Central memory CD8-positive, alpha-beta T cell (primary cell): ENCODE results near the gene GSTA1.
"Not testable (repeated sequence)": the region's sequence is repeated elsewhere in the genome, so short reads cannot be mapped to it uniquely, and the experiment has no call there.

Source experiments
- ATAC-seq: fragments of 150-1000 bp; cut with Tn5 transposase; replicated peaks from 2 replicates; pipeline ENCODE4 v1.10.0; 2022; ENCODE audit warnings: mild to moderate bottlenecking, moderate FRiP score, moderate number of reproducible peaks; ENCODE audit not compliant: poor library complexity, severe bottlenecking; ENCODE audit errors: extremely low read depth
- DNase-seq, 2 donors: peaks; one replicate each; pipeline ENCODE4 v3.0.0; 2021; ENCODE audit warnings: low spot score in 2 of 2
- H3K27ac Mint-ChIP-seq: one replicate; pipeline ENCODE4 v1.8.0; 2022; ENCODE audit warnings: low read depth, mild to moderate bottlenecking, moderate library complexity, mixed read lengths
- H3K27me3 Mint-ChIP-seq: one replicate; pipeline ENCODE4 v1.8.0; 2022; ENCODE audit warnings: mixed read lengths
- H3K36me3 Mint-ChIP-seq: one replicate; pipeline ENCODE4 v1.8.0; 2022; ENCODE audit warnings: mild to moderate bottlenecking, moderate library complexity, mixed read lengths; ENCODE audit not compliant: insufficient read depth
- H3K4me1 Mint-ChIP-seq: one replicate; pipeline ENCODE4 v1.8.0; 2022; ENCODE audit warnings: mixed read lengths
- H3K4me3 Mint-ChIP-seq: one replicate; pipeline ENCODE4 v1.8.0; 2022; ENCODE audit warnings: mild to moderate bottlenecking, moderate library complexity, mixed read lengths
- H3K9me3 Mint-ChIP-seq: one replicate; pipeline ENCODE4 v1.8.0; 2022; ENCODE audit warnings: mixed read lengths

GSTA1 gene

GRCh38 chr6:52794366-52794765 lies 9.2 kb downstream of the GSTA1 start:
- H3K4me1 Mint-ChIP-seq, H3K4me3 Mint-ChIP-seq, ATAC-seq, H3K9me3 Mint-ChIP-seq, H3K36me3 Mint-ChIP-seq, H3K27ac Mint-ChIP-seq, DNase-seq: not testable (repeated sequence)
- H3K27me3 Mint-ChIP-seq: peaks cover 57% of the 10 kb centered on the region

GRCh38 chr6:52790861-52791260 lies 12.8 kb downstream of the GSTA1 start:
- Mint-ChIP-seq H3K27ac (no peak overlapping the region), H3K27me3 (peaks cover 55% of the 10 kb centered on the region), H3K9me3 (no peaks in the 10 kb centered on the region), H3K4me3 (no peak overlapping the region), H3K36me3 (no peaks in the 10 kb centered on the region), H3K4me1 (no peaks in the 10 kb centered on the region)
- DNase-seq: no peak
- no peak for ATAC-seq

- not testable (repeated sequence) for H3K36me3 Mint-ChIP-seq, H3K4me1 Mint-ChIP-seq, H3K4me3 Mint-ChIP-seq, H3K9me3 Mint-ChIP-seq, ATAC-seq, DNase-seq, H3K27ac Mint-ChIP-seq
- peaks cover 50% of the 10 kb centered on the region for H3K27me3 Mint-ChIP-seq
Measured at GRCh38 chr6:52789658-52790057, 14.0 kb downstream of the GSTA1 start.

GRCh38 chr6:52788478-52788877 lies 15.1 kb downstream of the GSTA1 start:
- peaks cover 45% of the 10 kb centered on the region for H3K27me3 Mint-ChIP-seq
- H3K4me1 Mint-ChIP-seq: no peaks in the 10 kb centered on the region
- H3K36me3 Mint-ChIP-seq: no peaks in the 10 kb centered on the region
- DNase-seq: no peak
- no peaks in the 10 kb centered on the region for H3K9me3 Mint-ChIP-seq
- no peak overlapping the region for H3K27ac Mint-ChIP-seq
- no peak for ATAC-seq
- no peak overlapping the region for H3K4me3 Mint-ChIP-seq

GRCh38 chr6:52787917-52788316 lies 15.7 kb downstream of the GSTA1 start:
- Mint-ChIP-seq H3K36me3 (no peaks in the 10 kb centered on the region), H3K27ac (no peak overlapping the region), H3K27me3 (peaks cover 39% of the 10 kb centered on the region), H3K4me1 (no peaks in the 10 kb centered on the region), H3K9me3 (no peaks in the 10 kb centered on the region), H3K4me3 (no peak overlapping the region)
- DNase-seq (no peak), ATAC-seq (no peak)

GRCh38 chr6:52786249-52786956 lies 17.2 kb downstream of the GSTA1 start:
- ATAC-seq (no peak), DNase-seq (no peak)
- H3K4me3 Mint-ChIP-seq: no peak overlapping the region
- no peaks in the 10 kb centered on the region for H3K4me1 Mint-ChIP-seq
- H3K36me3 Mint-ChIP-seq: no peaks in the 10 kb centered on the region
- no peak overlapping the region for H3K27ac Mint-ChIP-seq
- H3K27me3 Mint-ChIP-seq: peaks cover 41% of the 10 kb centered on the region
- H3K9me3 Mint-ChIP-seq: no peaks in the 10 kb centered on the region

GRCh38 chr6:52782696-52783274 lies 20.8 kb downstream of the GSTA1 start:
- H3K27ac Mint-ChIP-seq, ATAC-seq, H3K9me3 Mint-ChIP-seq, H3K4me3 Mint-ChIP-seq, H3K4me1 Mint-ChIP-seq, H3K36me3 Mint-ChIP-seq, DNase-seq: not testable (repeated sequence)
- H3K27me3 Mint-ChIP-seq: peaks cover 50% of the 10 kb centered on the region

- peaks cover 50% of the 10 kb centered on the region for H3K27me3 Mint-ChIP-seq
- not testable (repeated sequence) for H3K4me3 Mint-ChIP-seq
Measured at GRCh38 chr6:52782209-52782608, 21.4 kb downstream of the GSTA1 start.

GRCh38 chr6:52779237-52779636 lies 24.4 kb downstream of the GSTA1 start:
- DNase-seq (no peak), ATAC-seq (no peak)
- H3K36me3 Mint-ChIP-seq: no peaks in the 10 kb centered on the region
- H3K4me1 Mint-ChIP-seq: no peaks in the 10 kb centered on the region
- no peaks in the 10 kb centered on the region for H3K9me3 Mint-ChIP-seq
- peaks cover 71% of the 10 kb centered on the region for H3K27me3 Mint-ChIP-seq
- H3K27ac Mint-ChIP-seq: no peak overlapping the region
- H3K4me3 Mint-ChIP-seq: no peak overlapping the region

More at GRCh38 chr6:52782209-52782608, 21.4 kb downstream of the GSTA1 start:
- not testable (repeated sequence) for ATAC-seq, H3K27ac Mint-ChIP-seq, H3K36me3 Mint-ChIP-seq, H3K9me3 Mint-ChIP-seq, H3K4me1 Mint-ChIP-seq, DNase-seq

- not testable (repeated sequence) for H3K9me3 Mint-ChIP-seq, H3K4me1 Mint-ChIP-seq
Measured at GRCh38 chr6:52776711-52777351, 26.8 kb downstream of the GSTA1 start.

GRCh38 chr6:52769399-52769798 lies 34.2 kb downstream of the GSTA1 start:
- not testable (repeated sequence) for H3K9me3 Mint-ChIP-seq, H3K4me1 Mint-ChIP-seq, ATAC-seq, DNase-seq, H3K27ac Mint-ChIP-seq, H3K4me3 Mint-ChIP-seq, H3K36me3 Mint-ChIP-seq
- H3K27me3 Mint-ChIP-seq: peaks cover 25% of the 10 kb centered on the region

More at GRCh38 chr6:52776711-52777351, 26.8 kb downstream of the GSTA1 start:
- not testable (repeated sequence) for H3K27ac Mint-ChIP-seq, H3K36me3 Mint-ChIP-seq, H3K4me3 Mint-ChIP-seq, DNase-seq, ATAC-seq
- peaks cover 76% of the 10 kb centered on the region for H3K27me3 Mint-ChIP-seq

- ATAC-seq, H3K36me3 Mint-ChIP-seq, DNase-seq, H3K4me3 Mint-ChIP-seq, H3K9me3 Mint-ChIP-seq, H3K27ac Mint-ChIP-seq, H3K4me1 Mint-ChIP-seq: not testable (repeated sequence)
- H3K27me3 Mint-ChIP-seq: peaks cover 36% of the 10 kb centered on the region
Measured at GRCh38 chr6:52767658-52768057, 36.0 kb downstream of the GSTA1 start.
